HL-60 (cell line): ENCODE data around the gene ACKR2.

ENCODE experiments used
- GABPA ChIP-seq: IDR thresholded peaks from 2 replicates; pipeline ENCODE4 v1.6.1; 2012; ENCODE audit warnings: low read depth
- POLR2AphosphoS5 ChIP-seq: IDR thresholded peaks from 2 replicates; pipeline ENCODE4 v1.6.1; 2012; ENCODE audit warnings: low read depth
- SPI1 ChIP-seq: IDR thresholded peaks from 2 replicates; pipeline ENCODE4 v1.6.1; 2012; ENCODE audit warnings: low read depth, mild to moderate bottlenecking, borderline replicate concordance
- TF ChIP-seq, protein P1 (sequence below): IDR thresholded peaks from one replicate; pipeline ENCODE4 v1.5.1; 2011; ENCODE audit warnings: low read length, control low read depth, inconsistent platforms; ENCODE audit not compliant: insufficient read depth
- TF ChIP-seq, protein P2 (sequence below): IDR thresholded peaks from 2 replicates; pipeline ENCODE4 v1.6.1; 2012; ENCODE audit warnings: low read depth; ENCODE audit not compliant: insufficient replicate concordance

DNA sequence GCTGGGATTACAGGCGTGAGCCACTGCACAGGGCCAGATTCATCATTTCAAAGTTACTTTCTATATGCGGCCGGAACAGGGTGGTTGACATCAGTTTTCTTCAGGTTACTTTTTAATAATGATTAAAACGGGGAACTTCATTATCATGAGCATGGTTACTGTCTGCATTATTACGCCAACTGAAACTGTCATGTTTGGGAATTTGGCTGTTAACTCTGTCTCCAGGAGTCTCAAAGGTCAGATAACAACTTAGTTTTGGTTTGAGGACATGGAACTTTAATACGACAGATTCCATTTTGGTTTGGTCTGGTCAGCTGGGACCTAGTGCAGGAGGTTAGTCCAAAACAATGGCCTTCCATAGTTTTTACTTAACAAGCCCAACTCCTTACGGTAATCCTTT is 57.9 kb downstream of the ACKR2 start:
- TF ChIP-seq, protein P1, sequence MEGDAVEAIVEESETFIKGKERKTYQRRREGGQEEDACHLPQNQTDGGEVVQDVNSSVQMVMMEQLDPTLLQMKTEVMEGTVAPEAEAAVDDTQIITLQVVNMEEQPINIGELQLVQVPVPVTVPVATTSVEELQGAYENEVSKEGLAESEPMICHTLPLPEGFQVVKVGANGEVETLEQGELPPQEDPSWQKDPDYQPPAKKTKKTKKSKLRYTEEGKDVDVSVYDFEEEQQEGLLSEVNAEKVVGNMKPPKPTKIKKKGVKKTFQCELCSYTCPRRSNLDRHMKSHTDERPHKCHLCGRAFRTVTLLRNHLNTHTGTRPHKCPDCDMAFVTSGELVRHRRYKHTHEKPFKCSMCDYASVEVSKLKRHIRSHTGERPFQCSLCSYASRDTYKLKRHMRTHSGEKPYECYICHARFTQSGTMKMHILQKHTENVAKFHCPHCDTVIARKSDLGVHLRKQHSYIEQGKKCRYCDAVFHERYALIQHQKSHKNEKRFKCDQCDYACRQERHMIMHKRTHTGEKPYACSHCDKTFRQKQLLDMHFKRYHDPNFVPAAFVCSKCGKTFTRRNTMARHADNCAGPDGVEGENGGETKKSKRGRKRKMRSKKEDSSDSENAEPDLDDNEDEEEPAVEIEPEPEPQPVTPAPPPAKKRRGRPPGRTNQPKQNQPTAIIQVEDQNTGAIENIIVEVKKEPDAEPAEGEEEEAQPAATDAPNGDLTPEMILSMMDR = no peak
- no peak for TF ChIP-seq POLR2AphosphoS5
- TF ChIP-seq, protein P2, sequence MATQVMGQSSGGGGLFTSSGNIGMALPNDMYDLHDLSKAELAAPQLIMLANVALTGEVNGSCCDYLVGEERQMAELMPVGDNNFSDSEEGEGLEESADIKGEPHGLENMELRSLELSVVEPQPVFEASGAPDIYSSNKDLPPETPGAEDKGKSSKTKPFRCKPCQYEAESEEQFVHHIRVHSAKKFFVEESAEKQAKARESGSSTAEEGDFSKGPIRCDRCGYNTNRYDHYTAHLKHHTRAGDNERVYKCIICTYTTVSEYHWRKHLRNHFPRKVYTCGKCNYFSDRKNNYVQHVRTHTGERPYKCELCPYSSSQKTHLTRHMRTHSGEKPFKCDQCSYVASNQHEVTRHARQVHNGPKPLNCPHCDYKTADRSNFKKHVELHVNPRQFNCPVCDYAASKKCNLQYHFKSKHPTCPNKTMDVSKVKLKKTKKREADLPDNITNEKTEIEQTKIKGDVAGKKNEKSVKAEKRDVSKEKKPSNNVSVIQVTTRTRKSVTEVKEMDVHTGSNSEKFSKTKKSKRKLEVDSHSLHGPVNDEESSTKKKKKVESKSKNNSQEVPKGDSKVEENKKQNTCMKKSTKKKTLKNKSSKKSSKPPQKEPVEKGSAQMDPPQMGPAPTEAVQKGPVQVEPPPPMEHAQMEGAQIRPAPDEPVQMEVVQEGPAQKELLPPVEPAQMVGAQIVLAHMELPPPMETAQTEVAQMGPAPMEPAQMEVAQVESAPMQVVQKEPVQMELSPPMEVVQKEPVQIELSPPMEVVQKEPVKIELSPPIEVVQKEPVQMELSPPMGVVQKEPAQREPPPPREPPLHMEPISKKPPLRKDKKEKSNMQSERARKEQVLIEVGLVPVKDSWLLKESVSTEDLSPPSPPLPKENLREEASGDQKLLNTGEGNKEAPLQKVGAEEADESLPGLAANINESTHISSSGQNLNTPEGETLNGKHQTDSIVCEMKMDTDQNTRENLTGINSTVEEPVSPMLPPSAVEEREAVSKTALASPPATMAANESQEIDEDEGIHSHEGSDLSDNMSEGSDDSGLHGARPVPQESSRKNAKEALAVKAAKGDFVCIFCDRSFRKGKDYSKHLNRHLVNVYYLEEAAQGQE = no peak
- no peak for TF ChIP-seq SPI1
- no peak for TF ChIP-seq GABPA
